Cardiac muscle cell (in vitro differentiated cells and primary cell): ENCODE results near the gene TSPAN16. TPM values are rescaled to one million over a fixed set of nuclear protein-coding genes. Genes with fewer than 3 reads are reported as not detected.
A peak's percentile ranks its signal among the peaks of the same experiment; 100 is the strongest.

ENCODE experiments used
- DNase-seq, 2 donors: peaks; one replicate each; pipeline versions ENCODE4 v3.0.0 to v3.0.0-alpha.2; 2010 to 2017; ENCODE audit warnings: low read depth in 1 of 2, low spot score in 1 of 2
- H3K27ac ChIP-seq: fragments of 200-600 bp; sonication (generic); 2 replicates; pipeline ENCODE4 v1.5.1; 2016
- H3K27me3 ChIP-seq: fragments of 200-600 bp; sonication (generic); 2 replicates; pipeline ENCODE4 v1.6.0; 2016; ENCODE audit warnings: control low read depth
- H3K36me3 ChIP-seq: fragments of 200-600 bp; sonication (generic); 2 replicates; pipeline ENCODE4 v1.5.1; 2016; ENCODE audit warnings: control low read depth
- H3K4me1 ChIP-seq: fragments of 200-600 bp; sonication (generic); 2 replicates; pipeline ENCODE4 v1.8.1; 2017; ENCODE audit warnings: low read depth, mild to moderate bottlenecking, mixed run types
- H3K4me3 ChIP-seq: fragments of 200-600 bp; sonication (generic); 2 replicates; pipeline ENCODE4 v1.5.1; 2016; ENCODE audit warnings: mild to moderate bottlenecking
- H3K9me3 ChIP-seq: fragments of 200-600 bp; sonication (generic); 2 replicates; pipeline ENCODE4 v1.5.1; 2017; ENCODE audit warnings: low read depth, mild to moderate bottlenecking, control low read depth
- CTCF ChIP-seq: IDR thresholded peaks from 2 replicates; pipeline ENCODE4 v1.5.1; 2012; ENCODE audit warnings: low read depth, mild to moderate bottlenecking, low read length
- polyA plus RNA-seq: library from polyadenylated mRNA; unstranded; fragments of >200 nt; fragmentation: Nextera tagmentation; extraction: Ambion mirVana; gene quantifications from 2 replicates; pipeline ENCODE4 v1.2.1, GENCODE V29; 2016
- total RNA-seq: library from RNA; depleted of rRNA; stranded (reverse); fragments of >200 nt; gene quantifications from 2 replicates; pipeline ENCODE4 v1.2.3, GENCODE V29; 2016

TSPAN16 gene
- total and polyA plus RNA-seq, 2 experiments from 2014 or later = not detected

- H3K36me3 ChIP-seq = no peaks in the 10 kb centered on the region
- no peaks in the 10 kb centered on the region for H3K27me3 ChIP-seq
- no peaks in the 10 kb centered on the region for H3K4me1 ChIP-seq
- no peak for DNase-seq
- no peaks in the 10 kb centered on the region for H3K9me3 ChIP-seq
- no peak overlapping the region for H3K27ac ChIP-seq
- TF ChIP-seq CTCF = no peak
- H3K4me3 ChIP-seq = no peak overlapping the region
These were observed 5.7 kb upstream of the TSPAN16 start for GRCh38 chr19:11290256-11290655.

- no peaks in the 10 kb centered on the region for H3K36me3 ChIP-seq
These were observed 4.5 kb upstream of the TSPAN16 start for GRCh38 chr19:11291415-11291814.

GRCh38 chr19:11291991-11292390, 4.0 kb upstream of the TSPAN16 start:
- no peaks in the 10 kb centered on the region for H3K4me1 ChIP-seq
- no peak for DNase-seq
- TF ChIP-seq CTCF = no peak

More at GRCh38 chr19:11291415-11291814, 4.5 kb upstream of the TSPAN16 start:
- H3K9me3 ChIP-seq = no peaks in the 10 kb centered on the region
- no peak for TF ChIP-seq CTCF
- no peaks in the 10 kb centered on the region for H3K4me1 ChIP-seq
- no peak for DNase-seq
- H3K4me3 ChIP-seq = no peak overlapping the region
- H3K27ac ChIP-seq = no peak overlapping the region
- H3K27me3 ChIP-seq = no peaks in the 10 kb centered on the region

GRCh38 chr19:11293433-11294389, 2.2 kb upstream of the TSPAN16 start:
- no peaks in the 10 kb centered on the region for H3K27me3 ChIP-seq
- peak; percentile 91 to 99 for DNase-seq
- H3K27ac ChIP-seq = no peak overlapping the region
- no peaks in the 10 kb centered on the region for H3K36me3 ChIP-seq
- H3K4me3 ChIP-seq = peak overlapping the region; percentile 9
- peak; percentile 96 for TF ChIP-seq CTCF
- H3K9me3 ChIP-seq = no peaks in the 10 kb centered on the region
- H3K4me1 ChIP-seq = no peaks in the 10 kb centered on the region

More at GRCh38 chr19:11291991-11292390, 4.0 kb upstream of the TSPAN16 start:
- Histone ChIP-seq H3K4me3 (no peak overlapping the region), H3K36me3 (no peaks in the 10 kb centered on the region), H3K27ac (no peak overlapping the region), H3K27me3 (no peaks in the 10 kb centered on the region), H3K9me3 (no peaks in the 10 kb centered on the region)

- Histone ChIP-seq H3K4me3 (no peak overlapping the region), H3K27ac (no peak overlapping the region)
- no peak for DNase-seq
These were observed 780 bp upstream of the TSPAN16 start for GRCh38 chr19:11295180-11295579.

More at GRCh38 chr19:11295180-11295579, 780 bp upstream of the TSPAN16 start:
- Histone ChIP-seq H3K27me3 (no peaks in the 10 kb centered on the region), H3K4me1 (no peaks in the 10 kb centered on the region), H3K36me3 (no peaks in the 10 kb centered on the region), H3K9me3 (no peaks in the 10 kb centered on the region)
- TF ChIP-seq CTCF = no peak
